Stimulated activated CD8-positive, alpha-beta memory T cell treated with anti-CD3 and anti-CD28 coated beads, Interleukin-2, amount 100 ng/mL, for 48 hours (primary cell): ENCODE results near the gene RAX2.

ENCODE experiments used
- DNase-seq, 2 donors: peaks; one replicate each; pipeline ENCODE4 v3.0.0-alpha.2; 2020; ENCODE audit warnings: low read depth in 2 of 2

Gene RAX2

DNA sequence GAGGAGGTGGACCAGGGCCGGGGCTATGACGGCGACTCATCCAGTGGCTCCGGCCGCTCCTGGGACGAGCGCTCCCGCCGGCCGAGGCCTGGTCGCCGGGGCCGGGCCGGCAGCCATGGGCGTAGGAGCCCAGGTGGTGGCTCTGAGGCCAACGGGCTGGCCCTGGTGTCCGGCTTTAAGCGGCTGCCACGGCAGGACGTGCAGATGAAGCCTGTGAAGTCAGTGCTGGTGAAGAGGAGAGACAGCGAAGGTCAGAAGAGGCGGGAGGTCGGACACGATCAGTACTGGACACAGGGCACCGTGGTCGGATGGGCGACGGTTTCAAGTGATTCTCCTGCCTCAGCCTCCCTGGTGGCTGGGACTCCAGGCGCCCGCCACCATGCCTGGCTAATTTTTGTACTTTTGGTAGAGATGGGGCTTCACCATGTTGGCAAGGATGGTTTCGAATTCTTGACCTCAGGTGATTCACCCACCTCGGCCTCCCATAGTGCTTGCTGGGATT lies 41.5 kb downstream of the RAX2 start:
- DNase-seq: no peak

DNA sequence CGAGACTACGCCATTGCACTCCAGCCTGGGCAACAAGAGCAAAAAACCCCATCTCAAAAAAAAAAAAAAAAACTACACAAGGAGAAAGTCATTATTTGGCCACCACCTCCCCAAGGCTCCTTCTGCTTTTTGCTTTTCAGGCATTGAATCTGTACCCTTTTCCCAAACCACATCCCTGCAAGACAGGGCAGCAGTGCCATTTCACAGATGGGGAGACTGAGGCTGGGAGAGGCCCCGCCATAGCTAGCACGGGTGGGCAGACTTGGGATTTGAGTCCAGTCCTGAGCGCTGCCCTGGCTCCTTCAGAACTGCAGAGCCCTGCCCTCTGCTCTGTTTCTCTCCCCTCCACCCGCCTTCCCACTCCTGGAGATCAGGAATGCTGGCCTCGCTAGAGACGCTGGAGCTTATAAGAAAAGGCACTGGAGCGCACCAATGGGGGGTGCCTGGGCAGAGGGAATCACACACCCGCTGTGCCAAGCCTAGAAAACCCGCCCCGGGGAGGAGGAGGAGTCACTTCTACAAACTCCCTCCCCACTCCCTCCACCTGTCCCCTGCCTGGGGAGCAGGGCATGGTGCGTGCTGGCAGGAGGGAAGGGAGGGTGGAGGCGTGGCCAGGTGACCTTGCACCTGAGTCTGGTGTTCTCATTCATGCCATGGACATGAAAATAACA lies 46.3 kb downstream of the RAX2 start:
- DNase-seq: no peak

DNA sequence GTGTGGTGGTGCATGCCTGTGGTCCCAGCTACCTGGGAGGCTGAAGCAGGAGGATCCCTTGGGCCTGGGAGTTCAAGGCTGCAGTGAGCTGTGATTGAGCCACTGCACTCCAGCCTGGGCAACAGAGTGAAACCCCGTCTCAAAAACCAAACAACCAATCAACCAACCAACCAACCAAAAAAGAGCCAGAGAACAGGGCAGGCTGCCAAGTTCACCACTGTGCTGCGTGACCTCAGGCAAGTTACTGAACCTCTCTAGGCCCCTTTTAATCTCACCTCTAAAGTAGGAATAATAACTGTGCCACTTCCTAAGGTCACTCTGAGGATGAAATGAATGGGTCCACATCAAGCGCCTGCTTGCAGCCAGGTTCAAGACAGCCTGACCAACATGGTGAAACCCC lies 46.9 kb downstream of the RAX2 start:
- DNase-seq: no peak

DNA sequence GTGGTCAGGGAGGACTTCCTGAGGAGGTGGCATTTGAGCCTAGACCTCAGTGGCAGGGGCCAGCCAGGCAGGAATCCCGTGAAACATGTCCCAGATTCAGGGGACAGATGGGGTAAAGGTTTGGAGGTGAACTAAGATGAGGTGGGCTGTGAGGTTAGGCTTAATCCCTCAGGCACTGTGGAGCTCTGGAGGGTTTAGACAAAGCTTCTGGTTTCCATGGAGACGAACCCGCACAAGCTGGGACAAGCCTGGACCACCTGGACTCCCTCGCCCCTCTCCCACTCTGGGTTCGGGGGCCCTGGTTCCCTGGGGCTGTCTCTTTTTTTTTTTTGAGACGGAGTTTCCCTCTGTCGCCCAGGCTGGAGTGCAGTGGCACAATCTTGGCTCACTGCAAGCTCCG lies 48.1 kb downstream of the RAX2 start:
- DNase-seq: no peak

DNA sequence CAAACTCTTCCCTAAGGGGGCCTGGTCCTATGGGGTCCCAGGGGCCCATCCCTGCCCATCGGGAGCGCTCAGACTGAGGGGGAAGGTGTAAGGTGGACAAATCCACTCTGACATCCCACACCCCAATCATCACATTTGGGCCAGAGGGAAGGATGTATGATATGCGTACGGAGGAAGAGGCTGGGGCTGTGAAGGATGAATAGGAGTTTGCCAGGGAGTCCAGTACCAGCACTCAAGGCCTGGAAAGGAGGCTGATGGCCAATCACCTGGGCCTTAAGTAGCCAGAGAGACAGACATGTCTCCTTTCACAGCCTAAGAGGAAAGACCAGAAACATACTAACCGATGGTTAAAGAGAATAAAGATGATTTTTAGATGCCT lies 48.9 kb downstream of the RAX2 start:
- DNase-seq: no peak

DNA sequence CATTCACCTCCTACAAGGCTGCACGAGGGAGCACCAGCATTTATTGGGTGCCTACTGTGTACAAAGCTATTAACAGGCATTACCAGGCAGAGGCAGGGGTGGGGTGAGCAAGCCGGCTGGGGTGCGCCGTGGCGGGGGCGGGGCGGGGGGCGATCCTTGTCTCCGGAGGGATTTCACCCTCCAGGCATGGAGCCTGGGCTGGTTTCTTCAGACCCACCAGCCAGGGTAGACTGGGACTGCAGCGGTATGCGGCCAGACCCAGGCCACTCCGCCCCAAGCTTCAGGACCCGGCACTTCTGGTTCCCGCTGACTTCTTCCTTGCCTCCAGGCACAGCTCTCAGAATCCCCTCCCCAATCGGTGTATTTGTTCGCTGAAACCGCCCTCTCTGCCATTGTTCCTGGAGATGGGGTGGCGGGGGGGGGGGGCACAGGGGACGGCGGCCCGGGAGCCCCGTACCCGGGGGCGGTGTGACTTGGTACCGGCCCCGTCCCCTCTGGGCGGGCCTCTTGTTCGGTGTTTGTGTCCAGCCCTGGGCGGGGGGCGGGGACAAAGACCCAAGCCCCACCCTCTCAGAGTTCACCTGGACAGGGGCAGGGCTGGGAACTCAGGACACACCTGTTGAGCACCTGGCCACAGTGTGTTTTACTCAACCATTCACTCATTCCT lies 49.5 kb downstream of the RAX2 start:
- DNase-seq: no peak

DNA sequence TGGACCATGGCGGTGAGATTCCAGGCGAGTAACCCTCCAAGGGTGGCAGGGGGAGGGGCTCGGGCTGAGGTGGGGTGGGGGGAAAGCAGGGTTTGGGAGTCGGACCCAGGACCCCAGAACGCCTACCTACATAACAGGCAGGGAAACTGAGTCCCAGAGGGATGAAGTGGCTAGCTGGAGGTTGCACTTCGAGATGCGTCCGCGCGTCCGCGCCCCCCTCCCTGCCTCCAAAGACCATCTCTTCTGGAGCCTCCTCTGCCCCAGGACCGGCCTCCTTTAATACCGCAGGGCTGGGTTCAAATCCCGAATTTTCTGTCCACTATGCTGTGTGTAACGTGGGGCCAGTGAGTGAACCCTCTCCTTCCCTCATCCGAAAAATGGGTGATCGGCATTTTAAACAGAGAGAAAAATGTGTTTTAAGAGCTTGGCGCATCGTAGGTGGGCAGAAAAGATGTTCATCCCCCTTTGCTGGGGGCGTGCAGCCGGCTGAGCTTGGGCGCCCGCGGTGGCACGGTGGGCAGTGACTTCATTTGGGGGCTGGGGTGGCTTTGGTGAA lies 50.1 kb downstream of the RAX2 start:
- no peak for DNase-seq

DNA sequence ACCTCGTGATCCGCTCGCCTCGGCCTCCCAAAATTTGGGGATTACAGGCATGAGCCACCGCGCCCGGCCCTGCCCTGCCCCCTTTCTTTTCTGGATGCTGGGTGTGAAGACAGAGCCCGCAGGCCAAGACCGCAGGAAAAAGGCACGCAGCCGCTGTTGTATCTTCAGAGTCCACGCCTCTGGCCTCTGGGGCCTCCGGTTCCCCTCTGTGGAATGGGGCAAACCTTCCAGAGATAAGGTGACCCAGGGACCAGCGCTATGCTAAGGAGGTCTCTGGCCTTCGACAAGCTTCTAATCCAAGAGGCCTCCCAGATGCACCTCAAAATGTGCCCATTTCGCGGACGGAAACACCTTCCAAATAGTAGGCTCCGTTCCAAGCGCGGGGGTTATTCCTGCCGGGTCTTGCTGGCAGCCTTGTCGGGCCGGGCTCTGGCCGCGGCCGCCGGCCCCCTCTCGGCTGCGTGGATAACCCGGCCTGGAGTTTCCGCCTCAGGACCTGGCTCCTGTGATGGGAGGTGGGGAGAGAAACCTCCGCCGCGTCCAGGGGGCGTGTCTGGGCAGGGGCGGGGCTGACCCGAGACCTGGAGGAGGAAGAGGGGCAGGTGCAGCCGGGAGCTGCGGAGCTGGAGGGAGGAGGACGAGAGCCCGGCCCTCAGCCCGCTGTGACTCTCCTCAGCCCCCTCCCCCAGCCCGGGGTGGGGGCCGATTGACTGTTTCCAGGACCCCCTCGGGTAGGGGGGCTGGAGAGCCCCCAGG lies 50.7 kb downstream of the RAX2 start:
- peak; percentile 73 to 86 for DNase-seq

DNA sequence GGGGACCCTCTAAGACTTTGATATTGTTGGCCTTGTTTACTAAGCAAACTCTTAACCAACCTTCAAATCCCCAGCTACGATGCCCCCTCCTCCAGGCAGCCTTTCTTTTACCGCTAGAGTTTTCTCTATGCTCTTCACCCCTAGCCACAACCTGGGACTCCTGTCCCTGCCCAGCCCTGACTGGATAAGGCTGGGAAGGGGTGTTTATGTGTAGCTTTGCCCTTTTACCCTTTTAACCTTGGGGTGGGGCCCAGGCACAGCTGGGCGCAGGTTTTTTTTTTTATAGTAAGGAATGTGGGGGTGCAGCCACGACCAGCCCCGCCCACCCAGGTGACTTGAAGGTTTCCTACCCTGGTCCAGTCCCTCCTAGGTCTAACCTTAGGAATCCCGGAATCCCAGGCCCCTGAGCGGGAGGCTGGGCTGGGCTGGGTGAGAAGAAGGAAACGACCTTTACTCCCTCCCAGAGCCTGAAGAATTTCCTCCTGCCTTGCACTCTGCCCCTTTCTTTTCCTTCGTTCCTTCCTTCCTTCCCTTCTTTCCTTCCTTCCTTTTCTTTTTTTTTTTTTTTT lies 51.6 kb downstream of the RAX2 start:
- DNase-seq: no peak

DNA sequence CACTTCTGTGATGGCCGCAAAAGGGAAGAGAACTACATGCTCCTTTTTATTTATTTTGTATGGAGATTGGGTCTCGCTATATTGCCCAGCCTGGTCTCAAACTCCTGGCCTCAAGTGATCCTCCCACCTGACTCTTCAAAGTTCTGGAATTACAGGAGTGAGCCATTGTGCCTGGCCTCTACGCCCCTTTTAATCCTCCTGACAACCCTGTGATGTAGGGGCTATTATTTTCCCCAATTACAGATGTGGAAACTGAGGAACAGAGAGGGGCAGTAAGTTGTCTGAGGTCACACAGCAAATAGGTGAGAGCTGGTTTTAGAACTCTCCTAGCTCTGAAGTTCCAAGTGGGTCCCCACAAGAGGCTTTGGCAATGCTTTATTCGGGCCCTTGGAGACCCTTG lies 52.2 kb downstream of the RAX2 start:
- no peak for DNase-seq
